Measurements from ENCODE around the gene TMEM72.

Gene TMEM72

DNA sequence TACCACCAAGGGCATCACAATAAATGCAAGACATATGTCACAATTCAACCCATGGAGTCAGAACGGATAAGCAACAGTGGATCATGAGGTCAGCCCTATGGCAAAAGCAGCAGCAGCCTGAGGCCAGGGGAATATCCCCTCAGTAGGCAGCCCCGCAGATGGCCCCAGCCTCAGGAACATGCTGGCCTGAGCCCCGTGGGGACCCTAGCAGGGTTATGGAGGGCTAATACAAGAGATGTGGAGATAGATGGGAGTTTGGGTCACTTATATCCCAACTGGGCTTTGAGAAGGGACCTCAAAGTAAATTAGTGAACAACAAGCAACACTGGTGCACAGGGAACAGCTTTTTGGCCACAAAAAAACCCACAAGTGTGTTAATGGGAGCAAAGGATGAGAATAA lies 9.1 kb downstream of the TMEM72 start:
- DNase-seq (ENCODE audit: low spot score), result no peak

DNA sequence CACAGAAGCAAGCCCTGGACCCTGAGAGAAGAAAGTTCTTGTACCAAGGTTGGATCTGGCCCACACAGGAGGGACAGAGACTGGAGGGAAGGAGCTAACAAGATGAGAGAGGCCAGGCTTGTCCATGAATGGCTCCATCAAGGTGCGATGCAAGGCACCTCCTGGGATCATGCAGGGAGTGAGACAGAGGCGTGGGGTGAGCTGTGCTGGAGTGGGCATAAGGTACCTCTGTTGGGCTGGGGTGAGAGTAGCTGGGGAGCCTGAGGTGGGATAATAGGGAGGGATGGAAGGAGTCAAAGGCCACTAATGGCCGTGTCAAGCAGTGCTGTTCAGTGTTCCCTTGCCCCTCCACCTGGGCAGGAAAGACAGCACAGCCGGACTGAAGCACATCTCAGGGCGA lies 9.9 kb downstream of the TMEM72 start:
- no peak for DNase-seq (ENCODE audit: low spot score)

GRCh38 chr10:44921506-44921905 lies 10.4 kb downstream of the TMEM72 start:
- no peak for DNase-seq (ENCODE audit: low spot score)

DNA sequence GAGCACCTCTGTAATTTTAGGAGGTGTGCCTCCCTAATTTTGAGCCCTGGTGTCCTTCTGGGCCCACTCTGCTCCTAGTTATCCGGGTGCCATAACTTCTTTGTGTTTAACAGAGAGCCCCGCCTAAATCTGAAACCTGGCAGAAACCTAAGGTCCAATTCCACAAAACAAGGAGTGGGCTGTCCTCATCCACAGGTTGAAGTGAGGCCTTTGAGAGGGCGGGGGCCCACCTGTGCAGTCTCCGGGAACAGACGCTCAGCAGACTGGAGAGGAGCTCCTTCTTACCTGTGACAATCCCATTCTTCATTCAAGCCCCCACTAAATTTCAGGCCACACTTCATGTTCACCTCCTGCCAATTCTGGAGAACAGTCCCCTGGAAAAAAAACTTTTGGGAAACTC lies 10.9 kb downstream of the TMEM72 start:
- DNase-seq (ENCODE audit: low spot score), result no peak

- no peak for DNase-seq (ENCODE audit: low spot score)
Measured at GRCh38 chr10:44922796-44923545, 11.8 kb downstream of the TMEM72 start.

DNA sequence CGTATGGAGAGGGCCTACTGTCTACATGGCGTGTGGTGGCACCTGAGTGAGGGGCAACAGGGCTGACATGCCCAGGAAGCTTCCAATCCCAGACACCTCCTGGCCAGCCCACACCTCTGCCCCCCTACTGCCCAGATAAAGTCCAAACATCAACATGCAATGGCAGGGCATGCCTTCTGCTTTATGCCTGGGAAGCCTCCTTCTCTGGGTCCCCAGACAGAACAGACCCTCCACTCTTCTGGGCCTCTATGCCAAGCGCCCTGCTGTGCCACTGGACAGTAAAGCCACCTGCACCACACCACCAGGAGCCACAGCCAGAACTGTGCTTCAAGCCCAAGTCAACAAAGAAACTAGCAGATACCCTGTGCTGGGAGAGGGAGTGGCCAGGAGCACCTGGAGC lies 12.5 kb downstream of the TMEM72 start:
- DNase-seq (ENCODE audit: low spot score), result no peak

GRCh38 chr10:44924261-44925040 lies 13.3 kb downstream of the TMEM72 start:
- DNase-seq (ENCODE audit: low spot score), result no peak

DNA sequence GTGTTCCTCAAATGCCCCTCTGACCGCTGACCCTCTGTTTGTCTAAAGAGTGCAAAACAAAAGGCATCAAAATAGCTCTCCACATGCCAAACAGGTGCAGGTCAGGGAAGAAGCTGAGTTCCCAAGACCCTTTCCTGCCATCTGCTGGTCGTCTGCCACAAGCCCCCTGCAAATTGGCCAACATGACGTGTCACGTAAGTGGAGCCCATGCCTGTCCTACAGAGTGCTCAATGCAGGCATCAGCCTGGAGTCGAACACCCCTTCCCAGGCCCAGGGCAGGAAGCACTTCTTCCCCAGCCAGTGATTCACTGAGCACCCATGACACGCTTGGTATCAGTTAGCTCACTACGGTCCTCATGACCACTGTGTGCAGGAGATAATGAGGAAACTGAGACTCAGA lies 14.1 kb downstream of the TMEM72 start:
- no peak for DNase-seq (ENCODE audit: low spot score)

- DNase-seq (ENCODE audit: low spot score), result no peak
Measured at GRCh38 chr10:44925811-44926750, 14.9 kb downstream of the TMEM72 start.

DNA sequence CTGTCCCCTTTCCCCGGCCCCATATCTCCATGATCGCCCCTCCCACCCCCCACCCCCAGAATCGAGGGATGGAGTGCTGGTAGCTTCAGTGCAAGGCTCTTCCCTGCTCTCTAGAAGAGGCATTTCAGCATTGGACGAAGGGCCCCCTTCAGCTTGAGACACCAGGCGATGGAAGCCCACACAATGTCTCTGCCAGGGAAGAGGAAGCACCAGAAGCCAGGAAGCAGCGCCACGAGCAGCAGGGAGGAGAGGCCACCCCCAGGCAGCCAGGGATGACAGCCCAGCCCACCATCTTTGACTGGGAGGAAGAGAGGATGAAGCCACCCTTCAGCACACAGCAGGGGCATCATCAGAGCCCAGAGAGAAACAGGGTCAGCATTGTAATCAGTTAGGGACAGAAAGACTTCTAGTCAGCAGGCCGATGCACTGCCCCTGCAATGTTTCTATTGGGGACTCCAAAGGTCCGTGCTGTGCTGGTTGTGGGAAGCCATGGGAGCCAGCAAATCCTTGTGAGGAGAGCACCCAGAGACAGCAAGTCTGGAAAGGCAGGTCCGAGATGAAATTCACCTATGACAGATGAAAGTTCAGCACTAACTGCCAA lies 15.7 kb downstream of the TMEM72 start:
- no peak for DNase-seq (ENCODE audit: low spot score)

DNA sequence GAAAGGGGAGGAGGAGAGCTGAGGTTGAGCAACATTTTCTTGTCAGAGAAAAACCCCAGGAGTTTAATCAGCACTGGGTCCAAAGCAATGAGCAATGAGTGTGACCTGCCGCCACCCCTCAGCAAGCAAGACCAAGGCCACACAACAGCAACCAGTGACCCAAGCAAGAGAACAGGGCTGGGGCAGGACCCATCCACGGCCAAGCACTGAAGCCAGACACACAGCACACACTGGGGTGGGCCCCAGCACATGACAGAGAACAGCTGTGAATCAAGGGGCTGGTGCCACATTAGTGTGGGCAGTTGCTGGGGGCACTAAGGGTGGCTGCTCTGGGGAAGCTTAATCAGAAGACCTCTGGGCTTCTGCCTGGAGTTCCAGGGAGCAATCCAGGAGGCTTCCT lies 16.2 kb downstream of the TMEM72 start:
- DNase-seq (ENCODE audit: low spot score), result no peak

DNA sequence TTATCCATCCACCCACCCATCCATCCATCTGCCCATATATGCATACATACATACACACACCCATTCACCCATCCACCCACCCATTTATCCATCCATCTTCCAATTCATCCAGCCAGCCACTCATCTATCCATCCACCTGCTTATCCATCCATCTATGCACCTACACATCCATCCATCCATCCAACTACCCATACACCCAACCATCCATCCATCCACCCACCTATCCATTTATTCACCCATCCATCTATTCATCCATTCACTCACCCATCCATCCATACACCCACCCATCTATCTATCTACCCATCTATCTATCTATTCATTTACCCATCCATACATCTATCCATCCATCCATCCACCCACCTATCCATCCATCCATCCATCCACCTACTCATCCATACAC lies 17.3 kb downstream of the TMEM72 start:
- no peak for DNase-seq (ENCODE audit: low spot score)

GRCh38 chr10:44929356-44930255 lies 18.5 kb downstream of the TMEM72 start:
- DNase-seq (ENCODE audit: low spot score), result no peak

DNA sequence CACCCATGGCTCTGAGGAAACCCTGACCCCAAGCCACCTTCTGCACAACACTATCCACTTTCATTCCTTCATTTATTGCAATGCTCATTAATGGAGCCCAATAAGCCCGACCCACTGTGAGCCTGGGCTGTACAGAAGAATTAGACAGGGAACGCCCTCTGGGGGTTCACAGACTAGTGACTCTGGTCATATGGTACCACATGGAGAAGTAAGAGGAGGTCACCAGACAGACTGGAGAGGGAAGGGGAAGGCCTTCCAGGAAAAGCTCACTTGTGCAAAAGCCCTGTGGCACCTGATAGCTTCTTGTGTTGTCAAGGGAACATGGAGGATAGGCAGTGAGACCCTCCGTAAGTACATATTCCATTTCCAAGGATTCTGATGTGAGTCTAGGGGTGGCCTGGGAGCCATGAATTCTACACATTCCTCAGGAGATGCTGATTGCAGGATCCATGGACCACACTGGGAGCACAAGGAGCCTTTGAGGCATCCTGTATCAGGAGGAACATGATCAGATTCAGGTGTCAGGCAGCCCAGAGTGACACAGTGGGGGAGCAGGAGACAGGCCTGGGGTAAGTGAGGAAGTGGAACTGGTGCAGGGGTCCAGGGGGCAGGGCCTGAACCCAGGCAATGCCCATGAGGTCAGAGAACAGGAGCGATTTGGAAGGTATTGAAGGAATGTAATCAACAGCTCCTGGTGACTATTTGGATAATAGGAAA lies 19.9 kb downstream of the TMEM72 start:
- no peak for DNase-seq (ENCODE audit: low spot score)

GRCh38 chr10:44931621-44932516 lies 20.7 kb downstream of the TMEM72 start:
- no peak for DNase-seq (ENCODE audit: low spot score)

GRCh38 chr10:44932517-44933450 lies 21.6 kb downstream of the TMEM72 start:
- DNase-seq (ENCODE audit: low spot score), result peak; percentile 78

- DNase-seq (ENCODE audit: low spot score), result no peak
Measured at GRCh38 chr10:44933451-44934321, 22.5 kb downstream of the TMEM72 start.
